Activated CD4-positive, CD25-positive, alpha-beta regulatory T cell treated with anti-CD3 and anti-CD28 coated beads, Interleukin-2, amount 50 U/mL, for 24 hours (primary cell): ENCODE data around the gene TLNRD1.

ENCODE experiments used
- ATAC-seq, 2 donors: fragments of 150-1000 bp; cut with Tn5 transposase; one replicate each; pipeline ENCODE4 v1.10.0; 2021; ENCODE audit warnings: mild to moderate bottlenecking in 1 of 2, moderate library complexity in 1 of 2

Gene TLNRD1

DNA sequence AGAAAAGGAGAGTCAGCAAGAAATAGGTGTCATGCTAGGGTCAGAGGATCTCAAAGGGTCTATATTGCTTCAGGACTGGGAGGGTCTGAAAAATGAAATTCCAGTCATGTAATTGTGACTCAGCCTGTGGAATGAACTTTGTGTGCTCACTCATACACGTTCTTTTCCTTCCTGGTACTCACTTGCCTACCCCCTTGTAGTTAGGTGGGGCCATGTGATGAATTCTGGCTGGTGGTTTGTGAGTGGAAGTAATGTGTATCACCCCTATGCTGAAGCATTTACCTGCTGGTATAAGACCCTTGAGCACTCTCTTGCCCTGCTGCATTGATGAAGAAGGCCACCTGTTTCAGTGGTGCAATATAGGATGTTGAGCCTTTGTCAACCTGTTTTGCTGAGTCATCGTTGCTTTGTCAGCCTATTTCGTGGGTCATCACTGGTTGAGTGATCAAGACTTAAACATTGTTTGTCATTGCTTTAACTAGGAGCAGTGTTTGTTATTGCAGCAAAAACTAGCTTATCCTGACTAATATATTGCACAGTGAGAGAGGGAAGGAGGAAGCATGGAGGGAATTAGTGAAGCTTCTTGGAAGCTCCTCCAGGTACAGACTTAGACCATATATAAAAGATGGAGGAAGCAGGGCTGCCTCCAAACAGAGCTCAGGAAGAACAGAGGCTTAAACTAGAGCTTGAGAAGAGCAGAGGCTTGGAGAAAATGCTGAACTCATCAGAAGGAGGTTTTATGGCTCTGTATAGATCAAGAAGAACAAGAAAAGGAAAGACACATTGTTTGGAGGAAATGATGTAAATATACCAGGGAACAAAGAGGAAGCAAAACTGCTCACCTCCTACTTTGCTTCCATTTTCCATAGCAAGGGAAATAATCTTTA lies 28.9 kb downstream of the TLNRD1 start:
- ATAC-seq: peak; percentile 49 to 53

DNA sequence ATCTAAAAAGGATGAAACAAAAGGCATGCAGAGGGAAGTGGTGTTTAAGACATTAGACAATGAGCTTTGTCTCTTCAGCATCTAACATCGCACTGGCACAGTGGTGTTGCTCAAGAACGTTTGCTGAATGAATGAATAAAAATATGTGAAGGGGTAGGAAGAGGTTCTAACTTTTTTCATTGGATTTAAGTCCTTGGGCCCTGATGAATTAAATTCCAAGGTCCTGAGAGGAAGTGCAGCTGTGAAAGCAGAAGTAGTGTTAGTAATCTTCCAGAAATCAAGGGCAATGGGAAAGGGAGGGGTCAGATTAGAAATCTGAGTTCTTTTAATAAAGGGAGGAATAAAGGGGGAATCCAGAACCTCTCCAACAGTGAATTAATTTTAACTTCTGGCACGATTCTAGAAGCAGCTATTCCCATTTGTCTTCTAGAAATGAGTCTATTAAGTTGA lies 29.6 kb downstream of the TLNRD1 start:
- no peak for ATAC-seq

DNA sequence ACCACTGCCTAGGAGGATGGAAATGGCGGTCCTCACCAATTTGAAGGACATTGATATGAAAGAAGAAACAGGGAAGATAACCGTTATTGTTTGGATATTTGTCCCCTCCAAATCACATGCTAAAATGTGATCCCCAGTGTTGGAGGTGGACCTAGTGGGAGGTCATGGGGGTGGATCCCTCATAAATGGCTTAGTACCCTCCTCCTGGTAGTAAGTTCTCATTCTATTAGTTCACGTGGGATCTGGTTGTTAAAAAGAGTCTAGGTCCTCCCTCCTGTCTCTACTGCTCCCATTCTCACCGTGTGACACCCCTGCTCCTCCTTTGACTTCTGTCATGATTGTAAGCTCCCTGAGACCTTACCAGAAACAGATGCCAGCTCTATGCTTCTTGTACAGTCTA lies 30.5 kb downstream of the TLNRD1 start:
- no peak for ATAC-seq

DNA sequence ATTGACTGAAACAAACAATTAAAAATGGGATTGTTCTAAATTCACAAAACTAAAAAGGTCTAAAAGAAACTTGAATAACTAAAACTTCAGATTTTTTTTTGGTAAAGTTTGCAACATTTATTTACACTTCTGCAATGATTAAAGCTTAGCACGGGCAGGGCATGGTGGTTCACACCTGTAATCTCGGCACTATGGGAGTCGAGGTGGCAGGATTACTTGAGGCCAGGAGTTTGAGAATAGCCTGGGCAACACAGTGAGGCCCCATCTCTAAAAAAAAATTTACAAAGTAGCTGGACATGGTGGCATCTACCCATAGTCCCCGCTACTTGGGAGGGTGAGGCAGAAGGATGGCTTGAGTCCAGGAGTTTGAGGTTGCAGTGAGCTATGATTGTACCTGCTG lies 31.6 kb downstream of the TLNRD1 start:
- no peak for ATAC-seq

DNA sequence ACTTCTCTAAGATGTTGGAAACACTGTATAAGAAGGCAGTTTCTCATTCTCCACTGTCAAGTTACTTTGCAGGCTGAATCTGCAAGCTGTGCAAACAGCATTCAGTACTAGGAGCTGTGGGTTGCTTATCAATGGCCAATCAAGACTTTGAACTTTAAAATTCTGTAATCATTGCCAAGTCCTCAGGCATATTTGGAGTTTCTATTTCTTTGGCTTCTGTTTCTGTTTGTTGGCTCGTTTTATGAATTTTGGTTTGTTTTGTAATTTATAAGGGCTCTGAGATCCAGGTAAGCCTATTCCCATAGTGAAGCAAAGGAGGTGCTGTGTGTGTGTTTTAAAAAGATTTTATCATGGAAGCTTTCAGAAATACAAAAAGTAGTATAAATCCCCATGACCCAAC lies 32.1 kb downstream of the TLNRD1 start:
- no peak for ATAC-seq

DNA sequence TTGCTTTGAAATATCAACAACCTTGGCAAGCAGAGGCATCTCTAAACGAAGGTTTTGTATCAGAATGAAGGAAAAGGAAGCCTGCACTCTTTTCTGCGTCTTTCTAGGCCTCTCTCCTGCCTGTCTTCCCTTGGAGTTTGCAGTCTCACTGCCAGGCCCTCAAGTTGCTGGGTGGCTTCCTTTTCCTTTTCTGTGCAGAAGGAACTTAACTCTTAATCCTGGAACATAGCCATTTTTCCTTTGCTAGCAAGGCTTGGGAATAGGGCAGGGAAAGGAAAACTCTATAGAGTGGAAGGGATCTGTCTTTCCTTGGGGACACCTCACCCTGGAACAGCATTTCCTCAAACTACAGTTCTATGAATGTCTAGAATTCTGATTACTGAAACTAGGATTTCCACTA lies 32.8 kb downstream of the TLNRD1 start:
- no peak for ATAC-seq

DNA sequence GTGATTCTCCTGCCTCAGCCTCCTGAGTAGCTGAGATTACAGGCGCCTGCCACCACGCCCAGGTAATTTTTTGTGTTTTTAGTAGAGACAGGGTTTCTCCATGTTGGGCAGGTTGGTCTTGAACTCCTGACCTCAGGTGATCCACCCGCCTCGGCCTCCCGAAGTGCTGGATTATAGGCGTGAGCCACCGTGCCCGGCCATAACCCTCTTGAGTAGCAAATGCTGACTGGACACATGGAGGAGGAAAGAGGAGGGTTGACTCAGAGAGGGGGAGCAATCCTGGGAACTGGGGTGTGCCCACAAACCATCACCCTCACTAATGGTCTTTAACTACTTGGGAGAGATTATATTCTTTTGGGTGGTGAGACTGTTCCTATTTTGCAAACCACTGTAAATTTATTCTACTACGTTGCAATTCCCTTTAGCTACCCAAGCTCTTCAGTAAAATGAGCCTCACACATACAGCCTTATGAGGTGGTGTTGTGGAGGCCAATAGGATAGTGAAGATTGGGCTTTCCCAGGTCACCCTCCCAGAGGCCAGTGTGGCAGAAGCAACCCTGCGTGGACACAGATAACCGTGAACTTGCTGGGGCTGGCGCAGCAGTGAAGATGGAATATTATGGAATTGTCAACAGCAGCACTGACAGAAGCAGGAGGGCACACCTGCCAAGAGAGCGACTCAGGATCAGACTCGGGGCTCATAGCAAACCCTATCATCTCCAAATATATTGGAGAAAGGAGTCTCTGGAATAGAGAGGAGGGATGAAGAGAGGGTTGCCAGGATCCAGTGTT lies 37.4 kb downstream of the TLNRD1 start:
- no peak for ATAC-seq

DNA sequence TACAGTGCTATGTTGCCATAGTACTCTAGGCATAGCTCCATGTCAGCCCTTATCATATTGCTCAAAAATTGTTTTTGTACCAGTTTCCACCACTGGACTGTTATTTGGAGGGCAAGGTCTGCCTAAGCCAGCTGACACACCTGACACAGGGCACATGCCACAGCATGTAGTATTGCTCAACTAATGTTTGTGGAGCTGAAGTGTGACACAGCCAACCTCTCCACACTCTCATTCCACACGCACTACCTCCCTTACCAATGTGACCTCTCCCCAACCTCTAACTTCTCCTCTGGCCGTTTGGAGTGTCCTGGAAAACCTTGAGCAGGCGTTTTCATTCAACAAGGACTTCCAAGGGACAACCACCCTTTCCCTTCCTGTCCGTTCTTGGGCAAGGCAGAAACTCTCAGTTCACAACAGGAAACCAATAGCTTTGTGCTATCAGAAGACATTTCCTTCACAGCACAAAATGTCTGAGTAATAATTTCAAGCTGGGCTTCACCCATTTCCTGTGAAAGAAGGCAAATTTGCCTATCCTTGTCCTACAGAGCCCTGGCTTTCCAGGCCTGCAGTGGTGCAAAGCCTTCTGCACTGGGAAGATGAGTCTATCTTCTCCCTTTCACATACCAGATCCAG lies 38.4 kb downstream of the TLNRD1 start:
- peak in 1 of 2 donors; percentile 33 for ATAC-seq

DNA sequence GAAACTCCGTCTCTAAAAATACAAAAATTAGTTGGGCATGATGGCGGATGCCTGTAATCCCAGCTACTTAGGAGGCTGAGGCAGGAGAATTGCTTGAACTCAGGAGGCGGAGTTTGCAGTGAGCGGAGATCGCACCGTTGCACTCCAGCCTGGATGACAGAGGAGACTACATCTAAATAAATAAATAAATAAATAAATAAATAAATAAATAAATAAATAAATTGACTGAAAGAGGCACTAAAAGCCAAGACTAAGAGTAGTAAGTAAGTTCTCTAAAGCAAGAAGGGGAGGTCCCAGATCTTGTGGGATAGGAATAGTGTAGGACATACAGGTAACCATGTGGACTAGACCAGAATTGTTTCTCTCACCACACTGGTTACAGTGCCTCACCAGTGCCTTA lies 40.0 kb downstream of the TLNRD1 start:
- no peak for ATAC-seq

DNA sequence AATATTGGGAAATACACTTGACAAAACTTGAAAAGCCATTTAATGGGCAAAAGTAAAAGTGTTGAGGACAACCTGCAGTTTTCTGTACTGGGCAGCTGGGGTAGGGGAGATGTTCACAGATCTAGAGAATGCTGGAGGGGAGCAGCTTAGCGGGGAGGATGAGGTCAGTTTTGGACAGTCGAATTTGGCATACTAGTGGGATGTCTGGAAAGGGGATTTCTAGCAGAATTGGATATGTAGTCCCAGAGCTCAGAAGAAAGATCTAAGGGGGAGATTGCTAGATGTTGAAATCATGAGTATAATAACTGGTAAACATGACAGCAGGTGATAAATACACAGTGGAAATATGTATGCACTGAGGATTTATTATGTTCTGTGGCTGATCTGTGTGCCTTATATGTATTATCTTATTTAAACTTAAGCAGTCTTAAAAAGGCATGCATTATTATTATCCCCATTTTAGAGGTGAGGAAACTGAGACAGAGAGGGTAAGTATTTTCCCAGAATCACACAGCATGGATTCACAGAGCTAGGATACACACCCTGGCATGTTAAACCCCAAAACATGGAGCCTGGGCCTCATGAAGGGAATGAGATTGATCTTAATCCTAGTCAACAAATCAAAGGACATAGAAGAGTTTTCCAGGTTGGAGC lies 42.7 kb downstream of the TLNRD1 start:
- no peak for ATAC-seq

DNA sequence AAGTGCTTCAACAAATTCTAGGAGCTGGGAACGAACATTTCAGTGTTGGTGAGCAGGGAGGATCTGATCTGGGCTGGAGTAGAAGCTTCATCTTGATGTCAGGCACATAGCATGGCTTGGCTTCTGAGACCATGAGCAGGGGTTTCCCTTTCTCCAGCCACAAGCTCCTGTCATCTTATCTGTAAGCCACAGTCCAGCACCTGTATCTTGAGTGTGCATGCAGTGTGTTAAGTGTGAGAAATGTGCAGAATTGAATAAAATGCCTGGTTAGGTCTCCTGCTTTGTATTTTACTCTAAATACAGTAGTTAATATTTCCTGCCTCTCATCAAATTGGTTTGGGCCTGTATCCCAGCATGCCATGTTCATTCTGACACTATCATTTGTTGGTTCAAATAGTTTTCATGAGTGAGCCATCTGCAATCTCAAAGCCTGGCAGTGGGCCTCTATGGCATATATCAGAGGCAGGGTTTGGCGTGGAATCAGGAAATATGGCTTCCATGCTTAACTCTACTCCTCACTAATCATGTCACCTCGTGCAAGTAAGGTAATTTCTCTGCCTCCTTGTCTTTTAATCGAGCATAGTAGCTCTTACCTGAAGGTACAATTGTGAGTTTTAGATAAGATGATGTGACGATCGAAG lies 43.3 kb downstream of the TLNRD1 start:
- no peak for ATAC-seq

DNA sequence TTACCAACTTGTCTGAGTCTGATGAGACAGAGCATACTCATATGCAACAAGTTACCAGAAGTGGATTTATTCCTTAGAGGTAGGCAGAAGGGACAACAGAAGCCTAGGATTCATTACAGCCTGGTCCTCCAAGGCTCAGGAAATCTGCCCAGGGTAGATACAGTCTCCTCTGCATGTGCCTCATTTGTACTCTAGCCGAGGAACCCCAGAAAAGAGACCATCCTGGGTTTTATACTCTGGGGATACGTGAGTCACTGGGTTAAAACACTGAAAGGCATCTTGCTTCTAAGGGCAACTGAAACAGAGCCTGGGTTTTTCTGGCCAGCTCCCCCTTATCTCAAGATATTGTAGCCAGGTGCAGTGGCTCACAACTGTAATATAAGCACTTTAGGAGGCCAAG lies 45.6 kb downstream of the TLNRD1 start:
- ATAC-seq: no peak

DNA sequence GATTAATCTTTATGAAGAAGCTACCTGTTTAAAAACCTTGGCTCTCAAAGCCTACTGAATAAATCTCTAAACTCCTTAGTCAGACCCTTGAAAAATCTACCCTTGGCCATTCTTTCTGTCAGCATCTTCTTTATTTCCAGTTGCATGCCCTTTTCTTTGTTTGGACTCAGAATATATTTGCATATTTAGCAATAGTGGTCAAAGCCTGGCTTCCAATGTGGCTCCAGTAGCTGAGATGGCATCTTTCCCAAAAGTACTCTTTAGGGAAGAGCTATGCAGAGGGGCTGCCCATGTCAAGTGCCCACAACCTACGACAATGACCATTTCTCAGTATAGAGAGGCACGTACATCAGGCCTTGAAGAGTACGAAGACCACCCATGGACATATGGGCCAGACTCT lies 47.2 kb downstream of the TLNRD1 start:
- ATAC-seq: no peak

DNA sequence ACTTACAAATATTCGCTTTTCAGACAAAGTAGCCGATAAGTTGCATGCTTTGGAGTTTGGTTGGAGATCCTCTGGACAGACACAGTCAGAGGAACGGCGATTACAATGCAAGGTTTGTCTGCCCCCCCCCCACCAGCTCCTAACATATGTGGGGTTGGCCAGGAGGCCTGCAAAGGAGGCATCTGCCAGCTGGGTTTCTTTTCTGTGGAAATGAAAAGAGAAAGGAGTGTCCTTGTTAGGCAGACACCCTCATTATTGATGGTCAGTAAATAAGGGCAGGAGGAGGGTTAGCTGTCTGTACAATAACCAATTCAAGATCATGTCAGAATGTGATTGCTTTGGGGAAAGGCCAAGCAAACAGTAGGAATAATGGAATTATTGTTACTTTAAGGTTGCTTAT lies 49.1 kb downstream of the TLNRD1 start:
- ATAC-seq: no peak

DNA sequence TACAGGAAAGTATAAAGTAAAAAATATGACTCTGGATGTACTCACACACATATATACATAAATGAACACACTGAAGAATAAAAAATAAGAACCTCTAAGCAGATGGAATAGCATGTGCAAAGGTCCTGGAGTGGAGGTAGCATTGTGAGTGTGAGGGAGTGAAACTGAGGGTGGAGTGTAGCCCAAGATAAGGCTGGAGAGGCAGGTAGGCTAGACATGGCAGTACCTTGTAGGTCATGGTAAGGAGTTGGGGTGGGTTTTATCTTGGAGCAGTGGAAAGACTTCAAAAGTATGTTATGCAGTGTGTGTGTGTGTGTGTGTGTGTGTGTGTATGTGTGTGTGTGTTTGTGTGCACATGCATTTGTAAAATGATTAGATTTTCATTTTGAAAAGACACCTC lies 49.5 kb downstream of the TLNRD1 start:
- ATAC-seq: no peak

DNA sequence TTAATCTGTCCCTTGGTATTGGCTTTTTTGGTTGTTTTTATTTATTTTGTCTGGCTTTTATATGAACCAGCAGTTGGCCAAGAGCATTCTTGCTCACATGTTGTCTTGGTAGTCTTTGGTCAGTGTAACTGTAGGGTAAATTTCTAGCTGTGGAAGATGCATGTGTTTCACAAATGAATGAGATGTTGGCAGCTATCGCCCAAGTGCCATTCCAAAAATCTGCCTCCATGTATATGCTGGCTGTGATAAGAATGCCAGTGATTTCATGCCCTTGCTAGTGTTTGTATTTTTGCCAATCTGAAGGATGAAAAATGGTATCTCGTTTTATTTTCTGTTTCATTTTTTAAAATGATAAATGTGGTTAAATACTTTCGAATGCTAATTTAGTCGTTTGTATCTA lies 50.1 kb downstream of the TLNRD1 start:
- no peak for ATAC-seq

DNA sequence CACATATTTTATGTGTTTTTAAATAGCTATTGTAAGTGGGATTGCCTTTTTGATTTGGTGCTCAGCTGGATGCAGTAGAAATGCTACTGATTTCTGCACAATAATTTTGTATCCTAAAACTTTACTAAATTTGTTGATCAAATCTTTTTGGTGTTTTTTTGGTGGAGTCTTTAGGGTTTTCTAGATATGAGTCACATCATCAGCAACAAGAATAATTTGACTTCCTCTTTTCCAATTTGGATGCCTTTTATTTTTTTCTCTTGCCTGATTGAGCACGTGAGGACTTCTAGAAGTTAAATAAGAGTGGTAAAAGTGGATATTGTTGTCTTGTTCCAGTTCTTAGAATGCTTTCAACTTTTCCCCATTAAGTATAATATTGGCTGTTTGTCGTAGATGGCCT lies 51.3 kb downstream of the TLNRD1 start:
- ATAC-seq: no peak

DNA sequence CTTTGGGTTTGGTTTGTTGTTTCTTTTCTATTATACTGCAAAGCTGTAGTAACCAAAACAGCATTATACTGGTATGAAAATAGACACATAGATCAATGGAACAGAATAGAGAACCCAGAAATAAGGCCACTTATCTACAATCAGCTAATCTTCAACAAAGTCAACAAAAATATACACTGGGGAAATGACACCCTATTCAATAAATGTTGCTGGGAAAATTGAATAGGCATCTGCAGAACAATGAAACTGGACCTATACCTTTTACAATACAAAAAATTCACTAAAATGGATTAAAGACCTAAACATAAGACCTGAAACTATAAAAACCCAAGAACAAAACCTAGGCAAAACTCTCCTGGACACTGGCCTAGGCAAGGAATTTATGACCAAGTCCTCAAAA lies 52.9 kb downstream of the TLNRD1 start:
- no peak for ATAC-seq

DNA sequence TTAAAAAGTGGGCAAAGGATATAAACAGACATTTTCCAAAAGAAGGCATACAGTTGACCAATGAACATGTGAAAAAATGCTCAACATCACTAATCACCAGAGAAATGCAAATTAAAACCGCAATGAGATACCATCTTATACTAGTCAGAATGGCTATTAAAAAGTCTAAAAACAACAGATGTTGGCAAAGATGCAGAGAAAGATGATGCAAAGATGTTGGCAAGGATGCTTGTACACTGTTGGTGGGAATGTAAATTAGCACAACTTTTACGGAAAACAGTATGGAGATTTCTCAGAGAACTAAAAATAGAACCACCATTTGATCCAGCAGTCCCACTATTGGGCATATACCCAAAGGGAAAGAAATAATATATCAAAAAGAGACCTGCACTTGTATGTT lies 53.5 kb downstream of the TLNRD1 start:
- ATAC-seq: no peak
